Panc1 (cell line): ENCODE results near the gene CMYA5.

Experiments used
- SIN3A ChIP-seq: IDR thresholded peaks from 2 replicates; pipeline ENCODE4 v1.6.1; 2012; ENCODE audit warnings: low read depth, mild to moderate bottlenecking, low read length, moderate library complexity, borderline replicate concordance; ENCODE audit not compliant: insufficient read depth
- TF ChIP-seq, protein P1 (sequence below): fragments of 450-650 bp; IDR thresholded peaks from 2 replicates; pipeline ENCODE4 v1.5.1; 2017; ENCODE audit warnings: mild to moderate bottlenecking

DNA sequence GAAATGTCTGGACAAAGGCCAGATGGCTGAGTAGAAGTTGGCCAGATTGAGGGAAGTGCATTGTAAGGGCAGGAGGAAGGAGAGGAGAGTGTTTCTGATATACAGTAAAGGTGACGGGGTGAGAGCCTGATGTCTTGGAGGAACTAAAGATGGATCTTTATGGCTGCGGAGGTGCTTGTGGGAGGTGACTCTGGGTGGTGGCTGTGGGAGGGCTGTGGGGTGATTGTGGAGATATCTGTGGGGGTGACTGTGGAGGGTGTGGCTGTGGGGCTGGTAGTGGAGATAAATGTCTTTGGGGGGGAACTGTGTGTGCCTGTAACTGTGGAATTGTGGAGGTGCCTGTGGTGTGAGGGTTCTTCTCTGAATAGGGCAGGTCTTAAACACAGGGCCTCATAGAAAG, 121.4 kb downstream of the CMYA5 start:
- TF ChIP-seq, protein P1, sequence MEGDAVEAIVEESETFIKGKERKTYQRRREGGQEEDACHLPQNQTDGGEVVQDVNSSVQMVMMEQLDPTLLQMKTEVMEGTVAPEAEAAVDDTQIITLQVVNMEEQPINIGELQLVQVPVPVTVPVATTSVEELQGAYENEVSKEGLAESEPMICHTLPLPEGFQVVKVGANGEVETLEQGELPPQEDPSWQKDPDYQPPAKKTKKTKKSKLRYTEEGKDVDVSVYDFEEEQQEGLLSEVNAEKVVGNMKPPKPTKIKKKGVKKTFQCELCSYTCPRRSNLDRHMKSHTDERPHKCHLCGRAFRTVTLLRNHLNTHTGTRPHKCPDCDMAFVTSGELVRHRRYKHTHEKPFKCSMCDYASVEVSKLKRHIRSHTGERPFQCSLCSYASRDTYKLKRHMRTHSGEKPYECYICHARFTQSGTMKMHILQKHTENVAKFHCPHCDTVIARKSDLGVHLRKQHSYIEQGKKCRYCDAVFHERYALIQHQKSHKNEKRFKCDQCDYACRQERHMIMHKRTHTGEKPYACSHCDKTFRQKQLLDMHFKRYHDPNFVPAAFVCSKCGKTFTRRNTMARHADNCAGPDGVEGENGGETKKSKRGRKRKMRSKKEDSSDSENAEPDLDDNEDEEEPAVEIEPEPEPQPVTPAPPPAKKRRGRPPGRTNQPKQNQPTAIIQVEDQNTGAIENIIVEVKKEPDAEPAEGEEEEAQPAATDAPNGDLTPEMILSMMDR, result no peak
- TF ChIP-seq SIN3A, result no peak
